Adrenal gland (tissue), 12 donors: Measurements from ENCODE around the gene ARHGEF7. TPM values are rescaled to one million over a fixed set of nuclear protein-coding genes. Genes with fewer than 3 reads are reported as not detected.

ENCODE experiments used
- DNase-seq, 7 donors: peaks; one replicate each; pipeline ENCODE4 v3.0.0-alpha.2; 2019 to 2020
- H3K27ac ChIP-seq, 5 donors: fragments of 200-600 bp; sonication (generic) in 4 of 5; 1 replicate in 3 of 5; 2 replicates in 2 of 5; pipeline versions ENCODE4 v1.5.1 to v1.8.0; 2016 to 2020; ENCODE audit warnings: mild to moderate bottlenecking in 1 of 5
- H3K27me3 ChIP-seq: fragments of 200-600 bp; 2 replicates; pipeline ENCODE4 v1.8.0; 2021
- H3K36me3 ChIP-seq, 2 donors: fragments of 200-600 bp; replicated peaks in 1 of 2; 1 replicate in 1 of 2; 2 replicates in 1 of 2; pipeline versions ENCODE4 v1.5.1 to v1.8.0; 2018 to 2022
- H3K4me1 ChIP-seq, 2 donors: fragments of 200-600 bp; replicated peaks in 1 of 2; 1 replicate in 1 of 2; 2 replicates in 1 of 2; pipeline versions ENCODE4 v1.5.1 to v1.8.0; 2018 to 2021
- H3K4me3 ChIP-seq, 4 donors: fragments of 200-600 bp; sonication (generic) in 3 of 4; one replicate each; pipeline ENCODE4 v1.5.1; 2016 to 2018
- H3K9me3 ChIP-seq, 3 donors: fragments of 200-600 bp; sonication (generic) in 1 of 3; replicated peaks in 1 of 3; 1 replicate in 2 of 3; 2 replicates in 1 of 3; pipeline versions ENCODE4 v1.5.1 to v1.8.0; 2016 to 2021
- POLR2A ChIP-seq, 2 donors: fragments of 450-650 bp; IDR thresholded peaks; one replicate each; pipeline ENCODE4 v1.6.1; 2017; ENCODE audit warnings: antibody characterized with exemption in 2 of 2, mild to moderate bottlenecking in 2 of 2, moderate library complexity in 1 of 2
- WGBS, 4 donors: extraction: QIAGEN DNeasy Blood & Tissue Kit in 2 of 4; methylation state at CpG; one replicate each; pipeline versions ENCODE4 v1.1.5 to v1.1.7; 2013 to 2017; 5-methylcytosine and 5-hydroxymethylcytosine counted together
- intact Hi-C, 2 donors: fragments of 100-400 bp; cut with DNase I; formaldehyde crosslinking; loops; one replicate each; pipeline versions ENCODE4 v1.14.1 to v1.15.0; 2022 to 2023
- polyA plus RNA-seq, 3 donors: library from polyadenylated mRNA; stranded (reverse); fragments of 200-250 nt in 2 of 3; fragments of 350-450 nt in 1 of 3; fragmentation: Illumina TruSeq in 1 of 3; extraction: RNeasy Lipid Tissue Mini Kit (QIAGEN cat#74804) in 1 of 3; gene quantifications; one replicate each; pipeline ENCODE4 v1.2.3, GENCODE V29; 2013 to 2014
- total RNA-seq, 9 donors: library from RNA; depleted of rRNA in 4 of 9; stranded (reverse); fragments of >200 nt in 4 of 9; fragments of 120-200 nt in 1 of 9; fragmentation: NEBNext Ultra II Directional in 1 of 9; extraction: Animal tissue kit (Norgen Biotek cat#: 25700) in 1 of 9; gene quantifications; one replicate each; pipeline versions ENCODE4 v1.1.0 to v1.2.4, GENCODE V29; 2013 to 2023
- TF ChIP-seq, protein P1 (sequence below), 6 experiments: fragments of 450-650 bp in 4 of 6; fragments of 200-600 bp in 2 of 6; sonication (generic) in 1 of 6; IDR thresholded peaks; 1 replicate in 5 of 6; 2 replicates in 1 of 6; pipeline versions ENCODE4 v1.5.1 to v1.8.0; 2016 to 2021; ENCODE audit warnings: antibody characterized with exemption in 6 of 6, mild to moderate bottlenecking in 2 of 6, moderate library complexity in 1 of 6
- donor health status: healthy with polysubstance abuse.
- donor health status: Bipolar disorder and iron deficiency.
- donor health status: DM: yes; HTN: yes; CAD: no.
- donor health status: DM: no; HTN: no; CAD: no.
- donor health status: DM: no; HTN: no; CAD: no.
- donor health status: DM: yes; HTN: yes; CAD: no.

ARHGEF7 gene
- total and polyA plus RNA-seq, 12 donors, result 25.3 to 69.3 (median 53.2) TPM

DNA sequence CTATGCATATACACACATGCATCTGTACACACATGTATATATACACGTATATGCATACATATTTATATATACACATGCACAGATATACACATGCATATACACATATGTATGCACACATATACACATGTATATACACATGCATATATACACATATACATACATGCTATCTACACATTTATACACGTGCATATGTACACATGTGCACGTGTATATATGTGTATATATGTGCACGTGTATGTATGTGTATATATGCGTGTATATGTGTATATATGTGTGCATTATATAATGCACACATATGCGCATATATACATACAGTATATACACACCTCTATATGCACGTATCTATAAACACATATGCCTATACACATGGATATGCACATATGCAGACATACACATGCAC is 17.8 kb downstream of the ARHGEF7 start:
- WGBS, 4 donors, result 84 to 87% (median 86%) methylated on average over 7 of the region's 7 CpGs
- DNase-seq, result no peak
- TF ChIP-seq, protein P1, sequence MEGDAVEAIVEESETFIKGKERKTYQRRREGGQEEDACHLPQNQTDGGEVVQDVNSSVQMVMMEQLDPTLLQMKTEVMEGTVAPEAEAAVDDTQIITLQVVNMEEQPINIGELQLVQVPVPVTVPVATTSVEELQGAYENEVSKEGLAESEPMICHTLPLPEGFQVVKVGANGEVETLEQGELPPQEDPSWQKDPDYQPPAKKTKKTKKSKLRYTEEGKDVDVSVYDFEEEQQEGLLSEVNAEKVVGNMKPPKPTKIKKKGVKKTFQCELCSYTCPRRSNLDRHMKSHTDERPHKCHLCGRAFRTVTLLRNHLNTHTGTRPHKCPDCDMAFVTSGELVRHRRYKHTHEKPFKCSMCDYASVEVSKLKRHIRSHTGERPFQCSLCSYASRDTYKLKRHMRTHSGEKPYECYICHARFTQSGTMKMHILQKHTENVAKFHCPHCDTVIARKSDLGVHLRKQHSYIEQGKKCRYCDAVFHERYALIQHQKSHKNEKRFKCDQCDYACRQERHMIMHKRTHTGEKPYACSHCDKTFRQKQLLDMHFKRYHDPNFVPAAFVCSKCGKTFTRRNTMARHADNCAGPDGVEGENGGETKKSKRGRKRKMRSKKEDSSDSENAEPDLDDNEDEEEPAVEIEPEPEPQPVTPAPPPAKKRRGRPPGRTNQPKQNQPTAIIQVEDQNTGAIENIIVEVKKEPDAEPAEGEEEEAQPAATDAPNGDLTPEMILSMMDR (IDR thresholded peaks at IDR 0.05), result no peak
- no peak for TF ChIP-seq POLR2A (IDR thresholded peaks at IDR 0.05)
- Histone ChIP-seq H3K9me3 (no peaks in the 10 kb centered on the region), H3K4me1 (no peaks in the 10 kb centered on the region), H3K4me3 (no peak overlapping the region), H3K27ac (no peak overlapping the region), H3K27me3 (no peaks in the 10 kb centered on the region), H3K36me3 (no peaks in the 10 kb centered on the region)
- intact Hi-C loops, result no loop called here

DNA sequence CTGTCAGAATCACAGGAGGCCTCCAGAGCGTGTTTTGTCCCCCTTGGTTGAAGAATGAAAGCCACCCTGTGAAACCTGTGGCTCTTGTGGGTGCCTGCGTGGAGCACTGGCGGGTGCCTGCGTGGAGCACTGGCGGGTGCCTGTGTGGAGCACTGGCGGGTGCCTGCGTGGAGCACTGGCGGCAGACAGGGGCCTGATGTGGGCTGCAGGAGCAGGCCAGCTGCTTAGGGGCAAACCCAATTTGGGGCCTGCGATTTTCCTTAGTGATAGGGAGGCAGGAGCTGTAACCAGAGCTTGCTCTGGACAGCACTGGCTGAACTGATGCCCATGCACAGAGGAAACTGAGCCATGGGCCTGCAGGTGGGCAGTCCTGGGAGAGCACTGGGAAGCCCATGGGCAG is 24.3 kb downstream of the ARHGEF7 start:
- WGBS, 4 donors, result 79 to 93% (median 90%) methylated on average over 6 to 9 of the region's 9 CpGs
- no peak overlapping the region for H3K27ac ChIP-seq
- H3K4me3 ChIP-seq, result no peak overlapping the region
- no peak for TF ChIP-seq POLR2A (IDR thresholded peaks at IDR 0.05)
- TF ChIP-seq, protein P1 (IDR thresholded peaks at IDR 0.05), result no peak
- H3K9me3 ChIP-seq, result no peaks in the 10 kb centered on the region
- no peaks in the 10 kb centered on the region for H3K27me3 ChIP-seq
- no peaks in the 10 kb centered on the region for H3K36me3 ChIP-seq
- DNase-seq, result no peak
- intact Hi-C loops, result no loop called here
- H3K4me1 ChIP-seq, result no peaks in the 10 kb centered on the region

DNA sequence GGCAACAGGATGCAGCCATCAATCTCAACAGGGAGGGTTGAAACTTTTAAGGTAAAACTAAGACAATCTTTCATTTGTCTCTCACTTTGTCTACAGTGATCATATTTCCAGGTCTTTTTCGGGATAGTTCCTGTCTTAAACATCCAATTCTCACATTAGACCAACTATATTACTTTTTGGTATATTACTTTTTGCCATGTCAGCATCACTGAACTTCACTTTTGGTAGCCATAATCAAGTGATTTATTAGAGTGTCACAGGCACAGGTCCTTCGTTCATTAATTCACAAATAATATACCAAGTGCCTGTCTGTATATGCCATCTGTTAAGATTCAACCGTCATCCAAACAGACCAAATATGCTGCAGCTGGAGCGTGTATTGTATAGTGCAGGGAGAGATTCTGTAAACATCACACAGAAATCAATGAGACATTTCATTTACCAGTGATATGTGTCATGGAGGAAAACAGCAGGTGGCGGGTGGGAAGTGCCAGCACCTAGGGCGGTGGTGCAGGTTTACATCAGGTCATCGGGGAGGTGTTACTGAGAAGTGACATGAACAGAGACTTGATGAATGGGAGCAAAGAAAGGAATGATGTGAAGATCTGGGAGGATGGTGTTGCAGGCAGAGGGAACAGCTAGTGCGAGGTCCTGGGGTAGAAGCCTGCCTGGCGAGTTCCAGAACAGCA is 24.9 kb downstream of the ARHGEF7 start:
- Histone ChIP-seq H3K4me1 (no peaks in the 10 kb centered on the region), H3K9me3 (no peaks in the 10 kb centered on the region), H3K36me3 (no peaks in the 10 kb centered on the region), H3K27me3 (no peaks in the 10 kb centered on the region), H3K27ac (no peak overlapping the region), H3K4me3 (no peak overlapping the region)
- 81 to 93% (median 87%) methylated on average over 9 of the region's 9 CpGs for WGBS, 4 donors
- intact Hi-C loops, result no loop called here
- DNase-seq, result no peak
- TF ChIP-seq, protein P1 (IDR thresholded peaks at IDR 0.05), result no peak
- TF ChIP-seq POLR2A (IDR thresholded peaks at IDR 0.05), result no peak

DNA sequence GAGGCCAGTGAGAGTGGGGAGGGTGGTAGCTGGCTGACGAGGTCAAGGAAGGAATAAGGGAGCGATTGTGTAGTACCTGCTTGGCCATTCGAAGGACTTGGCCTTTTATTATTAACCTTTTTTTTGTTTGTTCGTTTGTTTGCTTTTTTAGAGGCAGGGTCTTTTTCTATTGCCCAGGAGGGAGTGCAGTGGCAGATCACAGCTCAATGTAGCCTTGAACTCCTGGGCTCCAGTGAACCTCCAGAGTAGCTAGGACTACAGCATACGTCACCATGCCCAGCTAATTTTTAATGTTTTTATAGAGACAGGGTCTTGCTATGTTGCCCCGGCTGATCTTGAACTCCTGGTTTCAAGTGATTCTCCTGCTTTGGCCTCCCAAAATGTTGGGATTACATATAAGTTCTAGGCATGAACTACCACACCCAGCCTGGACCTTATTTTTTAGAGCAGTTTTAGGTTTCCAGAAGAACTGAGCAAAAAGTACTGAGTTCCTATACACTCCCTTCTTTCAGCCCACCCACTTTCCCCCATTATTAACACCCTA is 25.5 kb downstream of the ARHGEF7 start:
- Histone ChIP-seq H3K27ac (no peak overlapping the region), H3K4me3 (no peak overlapping the region), H3K27me3 (no peaks in the 10 kb centered on the region), H3K4me1 (no peaks in the 10 kb centered on the region), H3K36me3 (no peaks in the 10 kb centered on the region), H3K9me3 (no peaks in the 10 kb centered on the region)
- 80 to 91% (median 89%) methylated on average over 6 of the region's 6 CpGs for WGBS, 4 donors
- intact Hi-C loops, result no loop called here
- no peak for DNase-seq
- no peak for TF ChIP-seq POLR2A (IDR thresholded peaks at IDR 0.05)
- TF ChIP-seq, protein P1 (IDR thresholded peaks at IDR 0.05), result no peak
